Activated CD4-positive, alpha-beta T cell treated with anti-CD3 and anti-CD28 coated beads, Interleukin-2, amount 10 ng/mL, durations not matched to agents 7 days and 5 days (primary cell): ENCODE measurements around the gene SH3BP5. TPM values are rescaled to one million over a fixed set of nuclear protein-coding genes. Genes with fewer than 3 reads are reported as not detected.

ENCODE experiments used
- CTCF ChIA-PET: fragments of 350-600 bp; sonication (Branson Sonifier 250); formaldehyde crosslinking; loops from one replicate; lab custom pipeline; 2021; ENCODE audit warnings: antibody characterized with exemption; lab: Charles Lee
- POLR2A ChIA-PET: fragments of 350-600 bp; sonication (Branson Sonifier 250); formaldehyde crosslinking; loops from one replicate; lab custom pipeline; 2021; ENCODE audit warnings: antibody characterized with exemption; lab: Charles Lee
- DNase-seq: peaks from one replicate; pipeline ENCODE4 v3.0.0-alpha.2; 2020
- H3K27ac Mint-ChIP-seq: one replicate; pipeline ENCODE4 v1.8.0; 2021; ENCODE audit warnings: mild to moderate bottlenecking, moderate library complexity, mixed read lengths
- H3K27me3 Mint-ChIP-seq: one replicate; pipeline ENCODE4 v1.8.0; 2021; ENCODE audit warnings: mixed read lengths
- H3K36me3 Mint-ChIP-seq: one replicate; pipeline ENCODE4 v1.8.0; 2021; ENCODE audit warnings: low read depth, mixed read lengths
- H3K4me1 Mint-ChIP-seq: one replicate; pipeline ENCODE4 v1.8.0; 2021; ENCODE audit warnings: mixed read lengths
- H3K4me3 Mint-ChIP-seq: one replicate; pipeline ENCODE4 v1.8.0; 2021; ENCODE audit warnings: mild to moderate bottlenecking, moderate library complexity, mixed read lengths
- H3K9me3 Mint-ChIP-seq: one replicate; pipeline ENCODE4 v1.8.0; 2021; ENCODE audit warnings: mixed read lengths
- total RNA-seq, 2 experiments: library from RNA; stranded (reverse); gene quantifications; one replicate each; pipeline ENCODE4 v1.2.3, GENCODE V29; 2021

The SH3BP5 gene
- total RNA-seq, 2 experiments from 2014 or later: 33.8 to 38.2 TPM

DNA sequence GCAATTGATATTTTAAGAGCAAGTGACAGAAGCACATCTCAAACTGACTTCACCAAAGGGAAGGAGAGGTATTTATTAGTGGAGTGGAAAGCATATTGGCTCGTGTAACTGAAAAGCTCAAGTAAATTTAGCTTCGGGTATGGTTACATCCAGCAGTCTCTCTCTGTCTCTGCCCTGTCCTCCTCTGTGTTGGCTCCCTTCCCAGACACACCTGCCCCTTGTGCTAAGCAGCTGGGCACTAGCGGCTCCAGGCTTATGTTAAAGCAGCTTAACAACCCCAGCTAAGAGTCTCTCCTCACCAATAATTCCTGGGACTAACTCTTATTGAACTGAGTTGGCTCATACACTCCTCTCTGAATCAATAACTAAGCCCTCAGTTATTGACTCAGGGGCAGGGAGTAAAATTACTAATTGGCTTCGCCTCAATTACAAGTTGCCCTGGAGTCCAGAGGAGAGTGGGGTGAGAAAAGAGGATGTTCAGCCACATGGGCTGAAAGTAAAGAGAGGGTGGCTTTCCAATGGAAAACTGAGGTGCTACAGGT, 12.8 kb upstream of the SH3BP5 start:
- peaks cover 21% of the 10 kb centered on the region for H3K9me3 Mint-ChIP-seq
- ChIA-PET CTCF (interaction anchor here (0.6 to 2.1 kb wide), 9 partner anchors 10 to 82 kb away, joined by 3 to 12 read pairs (median 4); partner anchors contain the start of gene SH3BP5), POLR2A (no interaction called here)
- H3K4me1 Mint-ChIP-seq: peaks cover 43% of the 10 kb centered on the region
- H3K4me3 Mint-ChIP-seq: no peak overlapping the region
- H3K27me3 Mint-ChIP-seq: peaks cover 13% of the 10 kb centered on the region
- no peak overlapping the region for H3K27ac Mint-ChIP-seq
- DNase-seq: no peak
- peaks cover 27% of the 10 kb centered on the region for H3K36me3 Mint-ChIP-seq

DNA sequence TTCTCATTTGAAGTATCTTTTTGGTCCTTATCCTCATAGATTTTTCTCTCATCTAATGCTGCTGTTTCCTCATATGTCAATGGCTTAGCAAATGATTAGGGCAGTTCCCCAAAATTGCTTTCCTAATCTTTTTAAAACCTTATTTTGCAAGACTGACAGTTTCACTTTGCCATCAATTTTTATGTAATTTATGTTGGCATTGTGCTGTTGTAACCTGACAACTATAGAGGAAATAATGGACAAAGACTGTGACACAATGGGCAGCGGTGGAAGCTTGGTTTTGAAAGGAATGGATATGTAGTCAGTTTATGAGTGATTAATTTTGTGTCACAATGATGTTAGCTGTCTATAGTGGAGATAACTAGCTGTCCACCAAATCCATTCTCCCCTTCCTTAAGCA, 10.6 kb upstream of the SH3BP5 start:
- Mint-ChIP-seq H3K9me3 (peaks cover 12% of the 10 kb centered on the region), H3K4me1 (peaks cover 44% of the 10 kb centered on the region), H3K27ac (no peak overlapping the region), H3K36me3 (peaks cover 17% of the 10 kb centered on the region), H3K27me3 (peaks cover 13% of the 10 kb centered on the region), H3K4me3 (no peak overlapping the region)
- ChIA-PET CTCF (interaction anchor here (1.0 to 2.8 kb wide), 3 partner anchors 9 to 12 kb away, joined by 3 to 9 read pairs (median 8); partner anchors contain the start of gene SH3BP5), POLR2A (no interaction called here)
- DNase-seq: no peak

DNA sequence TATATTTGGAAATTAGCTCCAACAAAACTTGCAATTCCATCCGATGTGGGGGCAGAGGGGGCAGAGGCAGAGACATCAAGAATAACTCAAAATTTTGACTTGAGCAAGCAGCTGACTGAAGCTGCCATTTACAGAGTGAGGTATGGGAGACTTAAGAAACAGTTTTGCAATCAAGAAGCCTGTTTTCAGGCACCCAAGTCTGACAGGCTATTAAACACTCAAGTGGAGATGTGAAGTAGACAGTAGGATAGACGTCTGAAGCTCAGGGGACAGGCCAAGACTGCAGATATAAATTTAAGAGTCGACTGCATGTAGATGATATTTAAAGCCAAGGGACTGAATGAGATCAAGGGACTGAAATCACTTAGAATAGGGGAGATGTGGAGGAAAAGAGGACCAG, 9.9 kb upstream of the SH3BP5 start:
- H3K4me3 Mint-ChIP-seq: no peak overlapping the region
- peaks cover 37% of the 10 kb centered on the region for H3K4me1 Mint-ChIP-seq
- peaks cover 12% of the 10 kb centered on the region for H3K9me3 Mint-ChIP-seq
- POLR2A ChIA-PET: no interaction called here
- H3K36me3 Mint-ChIP-seq: peaks cover 12% of the 10 kb centered on the region
- peaks cover 13% of the 10 kb centered on the region for H3K27me3 Mint-ChIP-seq
- CTCF ChIA-PET: interaction anchor here (1.0 to 2.8 kb wide), 3 partner anchors 9 to 13 kb away, joined by 3 to 9 read pairs (median 8); partner anchors contain the start of gene SH3BP5
- DNase-seq: no peak
- no peak overlapping the region for H3K27ac Mint-ChIP-seq

DNA sequence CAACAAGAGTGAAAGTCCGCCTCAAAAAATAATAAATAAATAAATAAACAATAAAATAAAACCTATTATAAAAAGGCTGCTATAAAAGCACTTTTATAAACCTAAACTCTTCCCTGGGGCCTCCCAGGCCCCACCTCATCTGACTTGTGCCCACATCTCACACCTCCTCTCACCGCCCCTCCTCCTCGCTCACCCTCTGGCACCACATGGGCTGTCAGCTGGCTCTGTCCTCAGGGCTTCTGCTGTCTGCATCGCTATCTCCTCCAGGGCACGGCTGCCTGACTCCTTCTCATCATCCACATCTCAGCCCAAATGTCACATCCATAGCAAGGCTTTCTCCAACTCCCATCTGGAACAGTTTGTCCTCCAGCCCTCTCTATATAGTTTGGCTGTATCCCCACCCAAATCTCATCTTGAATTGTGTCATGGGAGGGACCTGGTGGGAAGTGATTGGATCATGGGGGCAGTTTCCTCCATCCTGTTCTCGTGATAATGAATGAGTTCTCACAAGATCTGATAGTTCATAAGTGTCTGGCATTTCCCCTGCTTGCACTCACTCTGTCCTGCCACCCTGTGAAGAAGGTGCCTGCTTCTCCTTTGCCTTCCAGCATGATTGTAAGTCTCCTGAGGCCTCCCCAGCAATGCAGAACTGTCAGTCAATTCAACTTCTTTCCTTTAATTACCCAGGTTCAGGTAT, 8.8 kb upstream of the SH3BP5 start:
- POLR2A ChIA-PET: interaction anchor here (0.6 kb wide), 1 partner anchor 456 kb away, joined by 5 read pairs; no protein-coding TSS in a partner anchor
- peaks cover 27% of the 10 kb centered on the region for H3K4me1 Mint-ChIP-seq
- CTCF ChIA-PET: interaction anchor here (0.6 to 2.8 kb wide), 2 partner anchors 14 to 49 kb away, joined by 3 to 8 read pairs; no protein-coding TSS in a partner anchor

DNA sequence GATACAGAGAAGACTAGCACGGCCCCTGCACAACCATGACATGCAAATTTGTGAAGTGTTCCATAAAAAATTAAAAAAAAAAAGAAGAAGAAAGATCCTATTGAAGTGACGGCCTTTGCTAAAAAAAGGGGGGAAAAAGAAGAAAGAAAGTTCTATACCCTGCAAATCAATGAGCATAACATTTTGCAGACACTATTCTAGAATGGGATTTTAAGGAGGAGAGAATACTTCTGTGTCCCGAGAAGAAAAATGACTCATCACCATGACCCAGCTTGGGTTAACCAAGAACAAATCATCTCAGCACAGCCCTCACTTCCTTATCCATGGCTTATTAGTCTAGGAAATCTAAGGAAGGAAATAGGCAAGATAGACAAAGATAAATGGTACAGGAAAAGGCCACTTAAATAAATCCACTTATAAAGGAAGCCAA, 7.4 kb upstream of the SH3BP5 start:
- peaks cover 17% of the 10 kb centered on the region for H3K4me1 Mint-ChIP-seq
- POLR2A ChIA-PET: no interaction called here

More for the DNA sequence above, 8.8 kb upstream of the SH3BP5 start:
- Mint-ChIP-seq H3K4me3 (no peak overlapping the region), H3K36me3 (peaks cover 8% of the 10 kb centered on the region), H3K9me3 (peaks cover 7% of the 10 kb centered on the region), H3K27ac (no peak overlapping the region), H3K27me3 (peaks cover 13% of the 10 kb centered on the region)
- DNase-seq: no peak

DNA sequence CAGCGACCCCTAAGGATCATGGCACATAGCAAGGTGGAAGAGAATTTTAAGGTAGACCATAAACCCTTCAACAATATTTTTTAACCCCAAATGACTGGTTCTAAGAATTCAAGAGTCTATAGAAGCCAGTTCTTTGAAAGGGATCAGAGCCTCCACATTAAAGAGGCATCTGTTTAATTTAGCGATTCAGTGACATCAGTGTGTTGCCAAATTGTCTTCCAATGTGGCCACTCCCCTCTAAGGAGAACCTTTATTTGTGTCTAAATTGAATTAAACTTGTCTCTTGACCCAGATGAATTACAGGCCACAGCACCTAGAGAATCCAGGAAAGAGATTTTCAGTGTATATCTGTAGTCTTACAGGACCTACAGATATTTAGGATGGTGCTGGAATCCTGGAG, 6.6 kb upstream of the SH3BP5 start:
- Mint-ChIP-seq H3K4me3 (no peak overlapping the region), H3K4me1 (peaks cover 17% of the 10 kb centered on the region), H3K27ac (no peak overlapping the region), H3K36me3 (peaks cover 4% of the 10 kb centered on the region), H3K9me3 (peaks cover 7% of the 10 kb centered on the region), H3K27me3 (peaks cover 9% of the 10 kb centered on the region)
- no peak for DNase-seq
- CTCF ChIA-PET: no interaction called here
- POLR2A ChIA-PET: no interaction called here

More for the DNA sequence above, 7.4 kb upstream of the SH3BP5 start:
- H3K4me3 Mint-ChIP-seq: no peak overlapping the region
- CTCF ChIA-PET: interaction anchor here (2.8 kb wide), 1 partner anchor 15 kb away, joined by 8 read pairs; no protein-coding TSS in a partner anchor
- peaks cover 7% of the 10 kb centered on the region for H3K9me3 Mint-ChIP-seq
- no peak overlapping the region for H3K27ac Mint-ChIP-seq
- H3K36me3 Mint-ChIP-seq: peaks cover 5% of the 10 kb centered on the region
- no peak for DNase-seq
- peaks cover 13% of the 10 kb centered on the region for H3K27me3 Mint-ChIP-seq

DNA sequence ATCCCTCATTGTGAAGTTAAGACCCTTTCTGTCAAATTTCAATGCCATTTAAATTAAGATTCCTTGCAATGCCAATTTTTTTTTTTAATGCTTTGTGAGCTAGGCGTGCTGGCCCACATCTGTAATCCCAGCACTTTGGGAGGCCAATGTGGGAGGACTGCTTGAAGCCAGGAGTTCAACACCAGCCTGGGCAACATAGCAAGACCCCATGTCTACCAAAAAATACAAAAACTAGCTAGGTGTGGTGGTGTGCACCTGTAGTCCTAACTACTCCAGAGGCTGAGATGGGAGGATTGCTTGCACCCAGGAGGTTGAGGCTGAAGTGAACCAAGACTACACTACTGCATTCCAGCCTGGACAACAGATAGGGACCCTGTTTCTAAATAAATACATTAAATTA, 5.6 kb upstream of the SH3BP5 start:
- CTCF ChIA-PET: interaction anchor here (1.2 to 1.8 kb wide), 2 partner anchors 17 to 70 kb away, joined by 5 to 7 read pairs; no protein-coding TSS in a partner anchor
- H3K4me3 Mint-ChIP-seq: no peak overlapping the region

DNA sequence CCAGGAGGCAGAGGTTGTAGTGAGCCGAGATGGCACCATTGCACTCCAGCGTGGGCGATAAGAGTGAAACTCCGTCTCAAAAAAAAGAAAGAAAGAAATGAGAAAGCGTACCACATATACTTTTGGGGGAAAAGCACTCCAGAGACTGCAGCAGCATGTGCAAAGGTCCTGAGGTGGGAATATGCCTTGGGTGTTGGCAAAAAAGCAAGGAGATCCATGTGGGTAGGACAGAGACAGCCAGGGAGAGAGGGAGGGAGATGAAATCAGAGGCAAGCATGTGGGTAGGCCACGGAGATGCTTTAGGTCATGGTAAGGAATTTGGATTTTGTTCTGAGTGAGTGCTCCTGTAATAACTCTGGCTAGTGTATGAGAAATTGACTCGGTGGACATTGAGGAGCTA, 3.7 kb upstream of the SH3BP5 start:
- no peak overlapping the region for H3K27ac Mint-ChIP-seq
- H3K9me3 Mint-ChIP-seq: no peaks in the 10 kb centered on the region
- peaks cover 2% of the 10 kb centered on the region for H3K27me3 Mint-ChIP-seq
- H3K4me1 Mint-ChIP-seq: peaks cover 37% of the 10 kb centered on the region
- ChIA-PET POLR2A (no interaction called here), CTCF (interaction anchor here (1.0 to 1.1 kb wide), 2 partner anchors 56 to 129 kb away, joined by 3 read pairs; no protein-coding TSS in a partner anchor)
- H3K4me3 Mint-ChIP-seq: no peak overlapping the region
- peaks cover 5% of the 10 kb centered on the region for H3K36me3 Mint-ChIP-seq
- DNase-seq: no peak

More for the DNA sequence above, 5.6 kb upstream of the SH3BP5 start:
- Mint-ChIP-seq H3K4me1 (peaks cover 28% of the 10 kb centered on the region), H3K27ac (no peak overlapping the region), H3K9me3 (no peaks in the 10 kb centered on the region), H3K36me3 (no peaks in the 10 kb centered on the region), H3K27me3 (peaks cover 5% of the 10 kb centered on the region)
- no peak for DNase-seq
- POLR2A ChIA-PET: no interaction called here

DNA sequence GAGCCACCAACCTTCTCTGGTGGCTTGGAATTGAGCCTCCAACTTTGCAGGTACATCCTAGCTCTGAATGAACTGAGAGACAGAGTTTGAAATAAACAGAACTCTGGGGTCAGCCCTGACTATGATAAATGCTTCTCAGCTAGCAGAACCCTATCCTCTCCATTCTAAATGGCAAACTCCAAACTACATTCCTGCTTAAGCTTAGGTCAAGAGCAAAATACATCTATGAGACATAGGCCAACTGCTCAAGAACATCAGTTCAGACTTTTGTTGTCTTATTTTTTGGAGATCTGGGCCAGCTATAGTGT, 1.5 kb upstream of the SH3BP5 start:
- peaks cover 51% of the 10 kb centered on the region for H3K4me1 Mint-ChIP-seq
- CTCF ChIA-PET: interaction anchor here (1.1 to 6.4 kb wide), 10 partner anchors 9 to 66 kb away, joined by 3 to 60 read pairs (median 10); no protein-coding TSS in a partner anchor
- H3K36me3 Mint-ChIP-seq: peaks cover 22% of the 10 kb centered on the region
- no peaks in the 10 kb centered on the region for H3K9me3 Mint-ChIP-seq
- H3K27me3 Mint-ChIP-seq: peaks cover 6% of the 10 kb centered on the region
- no peak for DNase-seq
- H3K27ac Mint-ChIP-seq: no peak overlapping the region
- POLR2A ChIA-PET: no interaction called here
- no peak overlapping the region for H3K4me3 Mint-ChIP-seq

DNA sequence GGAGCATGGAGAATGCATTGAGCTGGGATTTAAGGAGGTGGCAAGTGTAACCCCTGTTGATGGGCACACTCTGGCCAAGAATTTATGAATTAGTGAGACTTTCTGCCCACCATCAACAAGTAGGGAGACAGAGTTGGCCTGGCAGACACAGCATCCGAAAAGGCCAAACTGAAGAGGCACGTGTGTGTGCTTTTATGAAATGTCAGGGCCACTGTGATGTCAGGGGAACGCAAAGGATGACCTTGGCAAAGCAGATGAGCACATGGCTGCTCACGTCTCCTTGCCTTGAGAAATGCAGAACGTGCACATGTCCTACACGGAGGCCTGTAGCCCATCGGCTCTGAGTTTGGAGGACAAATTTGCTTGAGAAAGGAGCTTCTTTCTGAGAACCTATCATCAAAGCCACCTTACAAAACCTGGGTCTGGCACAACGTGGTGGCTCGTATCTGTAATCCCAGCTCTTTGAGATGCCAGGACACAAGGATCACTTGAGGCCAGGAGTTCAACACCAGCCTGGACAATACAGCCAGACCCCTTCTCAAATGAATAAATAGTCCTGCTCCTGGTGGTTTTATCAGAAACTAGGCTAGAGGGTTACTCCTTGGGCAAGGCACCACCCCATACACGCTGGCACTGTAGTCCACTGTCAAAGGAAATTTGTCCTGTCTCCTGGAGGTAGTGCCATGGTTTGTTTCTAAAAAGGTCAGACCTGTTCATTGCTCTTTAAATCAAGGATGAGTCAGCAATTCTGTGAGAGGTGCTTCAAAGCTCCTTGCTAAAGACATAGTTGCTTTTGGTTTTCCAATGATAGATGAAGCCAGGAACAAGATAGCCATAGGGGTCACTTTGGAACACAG, 941 bp upstream of the SH3BP5 start:
- CTCF ChIA-PET: interaction anchor here (0.6 to 6.4 kb wide), 19 partner anchors 9 to 127 kb away, joined by 4 to 60 read pairs (median 5); partner anchors contain the start of gene CAPN7
- Mint-ChIP-seq H3K27me3 (peaks cover 6% of the 10 kb centered on the region), H3K36me3 (peaks cover 24% of the 10 kb centered on the region), H3K4me3 (peak overlapping the region; percentile 80), H3K4me1 (peaks cover 51% of the 10 kb centered on the region), H3K27ac (peak overlapping the region; percentile 36), H3K9me3 (no peaks in the 10 kb centered on the region)
- POLR2A ChIA-PET: no interaction called here
- no peak for DNase-seq

DNA sequence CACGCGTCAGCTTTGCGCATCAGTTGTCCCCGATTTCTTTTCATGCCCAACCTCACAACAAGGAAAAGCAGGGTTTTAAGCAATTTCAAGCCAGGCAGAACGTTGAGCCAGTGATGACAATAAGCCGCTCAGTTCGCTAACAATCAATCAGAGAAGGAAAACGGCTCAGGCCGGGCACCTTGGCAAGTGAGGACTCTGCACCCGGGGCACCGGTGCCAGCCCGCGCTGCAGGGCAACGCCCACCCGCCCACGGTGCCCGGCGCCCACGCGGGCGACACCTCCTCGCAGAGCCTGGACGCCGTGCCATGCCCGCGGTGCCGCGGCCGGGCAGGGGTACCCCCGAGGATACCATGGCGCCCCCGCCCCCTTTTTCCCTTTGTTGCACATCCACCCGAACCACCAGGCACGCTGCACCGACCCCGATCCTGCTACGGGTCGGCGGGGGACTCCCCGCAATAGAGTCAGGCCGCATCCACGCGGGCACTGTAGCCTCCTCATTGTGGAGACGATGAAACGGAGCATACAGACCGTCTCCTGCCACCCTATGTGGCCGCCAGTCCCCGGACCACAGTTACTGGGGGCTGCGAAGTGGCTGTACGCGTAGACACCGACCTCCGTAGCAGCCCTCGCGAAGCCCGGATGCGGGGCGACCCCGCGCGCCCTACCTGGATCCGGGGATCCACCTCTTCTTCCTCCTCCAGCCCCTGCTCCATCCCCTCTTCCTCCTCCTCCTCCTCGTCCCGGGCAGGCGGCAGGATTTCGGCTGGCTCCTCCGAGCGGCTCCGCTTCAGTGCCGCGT, 581 bp downstream of the SH3BP5 start:
- peaks cover 6% of the 10 kb centered on the region for H3K27me3 Mint-ChIP-seq
- DNase-seq: peak; percentile 24
- peaks cover 36% of the 10 kb centered on the region for H3K36me3 Mint-ChIP-seq
- ChIA-PET CTCF (interaction anchor here (0.6 to 6.4 kb wide), 17 partner anchors 8 to 132 kb away, joined by 3 to 60 read pairs (median 6); partner anchors contain the start of gene CAPN7), POLR2A (no interaction called here)
- peak overlapping the region; percentile 80 for H3K4me3 Mint-ChIP-seq
- H3K27ac Mint-ChIP-seq: peak overlapping the region; percentile 76
- H3K9me3 Mint-ChIP-seq: no peaks in the 10 kb centered on the region
- H3K4me1 Mint-ChIP-seq: peaks cover 61% of the 10 kb centered on the region
